Femur (tissue), 1 donor: ENCODE data around the gene MGMT.

Experiments
- DNase-seq: peaks from one replicate; pipeline ENCODE4 v3.0.0-alpha.2; 2017

Gene MGMT

DNA sequence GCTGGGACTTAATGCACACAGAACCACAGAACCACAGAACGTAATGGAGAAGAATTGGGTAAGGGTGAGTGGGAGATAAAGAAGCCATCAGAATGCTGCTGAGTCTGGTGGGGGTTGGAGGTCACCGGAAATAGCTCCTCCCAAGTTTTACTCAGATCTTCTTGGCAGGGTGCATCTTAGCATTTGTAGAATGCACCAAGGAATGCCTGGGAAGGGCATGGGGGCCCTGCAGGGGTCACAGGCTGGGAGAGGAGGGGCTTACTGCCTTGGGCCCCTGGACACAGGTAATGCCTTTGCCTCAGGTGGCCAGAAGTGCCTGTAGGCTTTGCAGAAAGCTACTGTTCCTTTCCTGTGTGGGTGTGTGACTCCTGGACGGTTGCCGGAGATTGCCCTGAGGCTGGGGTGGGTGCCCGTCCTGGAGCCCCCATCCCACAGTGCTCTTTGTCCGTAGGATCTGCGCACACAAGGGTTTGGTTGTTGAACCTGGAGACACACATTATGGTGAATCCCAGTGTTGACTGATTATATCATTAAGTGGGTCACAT lies 55.1 kb downstream of the MGMT start:
- no peak for DNase-seq

DNA sequence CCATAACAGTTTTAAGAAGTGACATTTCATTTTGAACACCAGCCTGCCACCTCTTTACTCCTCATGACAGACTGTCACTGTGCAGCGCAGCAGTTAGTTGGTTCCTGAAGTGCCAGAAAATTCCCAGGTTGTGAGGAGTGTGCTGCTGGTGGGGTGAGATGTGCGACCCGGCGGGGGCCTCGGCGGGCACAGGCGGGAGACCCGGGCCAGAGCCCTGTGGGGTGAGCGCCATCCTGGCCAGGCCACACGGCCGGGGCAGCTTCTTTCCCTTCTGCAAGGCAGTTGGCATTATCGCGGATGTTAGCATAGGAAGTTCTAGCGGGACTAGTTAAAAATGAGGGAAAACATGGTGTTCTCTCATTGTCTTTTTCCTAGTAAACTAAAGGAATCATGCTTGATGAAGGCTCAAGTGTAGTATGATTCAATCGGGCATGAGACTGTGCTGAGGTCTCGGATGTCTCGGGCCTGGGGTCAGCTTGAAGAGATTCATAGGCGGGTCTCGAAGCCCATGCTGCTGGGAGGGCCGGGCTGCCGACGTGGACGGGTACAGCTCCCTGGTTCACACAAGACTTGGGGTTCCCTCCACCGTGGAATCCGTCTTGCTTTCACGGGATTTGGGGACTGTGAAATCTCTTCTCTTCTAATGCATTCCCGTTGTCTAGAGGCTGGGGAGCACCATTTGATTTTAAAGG lies 56.1 kb downstream of the MGMT start:
- no peak for DNase-seq

DNA sequence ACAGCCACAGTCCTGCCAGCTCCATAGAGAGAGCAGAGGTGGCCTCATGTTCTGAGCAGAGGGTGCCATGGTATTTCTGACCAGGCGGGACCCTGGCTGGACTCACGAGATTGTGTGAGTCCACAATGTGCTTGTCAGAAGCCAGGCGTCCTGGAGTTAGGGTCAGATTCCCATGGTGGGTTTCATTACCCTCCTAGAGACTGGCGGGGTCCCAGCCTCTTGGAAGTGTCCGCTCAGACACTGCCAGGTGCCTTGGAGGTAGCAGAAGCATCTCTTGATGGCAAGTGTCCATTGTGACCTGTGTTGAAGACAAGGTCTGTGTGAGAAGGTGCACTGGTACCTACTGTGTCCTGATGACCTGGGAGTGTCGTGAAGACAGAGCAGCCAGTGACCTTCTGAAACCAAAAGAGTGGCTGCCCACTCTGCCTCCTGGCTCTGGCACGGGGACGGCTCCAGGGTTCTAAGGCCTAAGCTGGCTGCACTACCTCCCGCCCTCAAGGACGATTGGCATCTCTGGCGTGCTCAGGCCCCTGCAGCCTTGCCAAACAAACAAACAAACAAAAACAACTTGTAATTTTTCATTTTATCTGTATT lies 56.8 kb downstream of the MGMT start:
- DNase-seq: peak; percentile 18

DNA sequence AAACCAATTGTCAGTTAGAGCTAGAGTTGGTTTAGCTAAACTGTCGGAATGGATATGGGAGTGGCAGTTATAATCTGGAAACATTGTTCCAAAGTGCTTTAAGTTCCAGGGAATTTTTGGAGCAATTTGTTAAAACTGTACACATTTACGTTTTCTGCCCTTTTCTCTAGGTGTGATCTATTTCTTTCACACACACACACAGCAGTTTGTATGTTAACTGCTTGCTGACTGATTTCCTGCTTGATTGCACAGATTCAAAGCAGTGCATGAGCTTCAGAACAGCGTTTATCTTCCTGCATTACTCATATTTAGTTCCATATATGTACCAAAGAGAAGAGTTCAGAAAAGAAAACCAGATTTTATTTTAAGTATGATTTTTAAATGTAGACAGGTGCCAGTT lies 57.9 kb downstream of the MGMT start:
- DNase-seq: no peak

DNA sequence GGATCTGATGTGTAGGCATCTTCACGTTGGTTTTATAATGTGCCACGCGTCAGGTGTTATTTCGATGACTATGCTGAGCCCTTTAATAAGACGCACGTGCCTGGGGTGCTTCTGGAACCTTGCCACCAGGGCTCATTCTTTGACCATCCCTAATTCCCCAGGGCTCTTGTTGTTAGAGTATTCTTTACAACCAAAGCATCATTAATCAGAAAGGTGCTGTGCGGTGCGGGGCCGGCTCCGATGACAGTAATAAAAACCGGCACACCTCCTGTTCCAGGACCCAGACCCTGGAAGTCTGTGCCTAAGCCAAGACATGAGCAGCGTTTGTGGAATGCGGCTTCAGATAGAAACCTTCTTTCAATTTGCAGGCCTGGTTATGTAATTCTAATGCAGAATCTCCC lies 58.4 kb downstream of the MGMT start:
- DNase-seq: peak; percentile 64

DNA sequence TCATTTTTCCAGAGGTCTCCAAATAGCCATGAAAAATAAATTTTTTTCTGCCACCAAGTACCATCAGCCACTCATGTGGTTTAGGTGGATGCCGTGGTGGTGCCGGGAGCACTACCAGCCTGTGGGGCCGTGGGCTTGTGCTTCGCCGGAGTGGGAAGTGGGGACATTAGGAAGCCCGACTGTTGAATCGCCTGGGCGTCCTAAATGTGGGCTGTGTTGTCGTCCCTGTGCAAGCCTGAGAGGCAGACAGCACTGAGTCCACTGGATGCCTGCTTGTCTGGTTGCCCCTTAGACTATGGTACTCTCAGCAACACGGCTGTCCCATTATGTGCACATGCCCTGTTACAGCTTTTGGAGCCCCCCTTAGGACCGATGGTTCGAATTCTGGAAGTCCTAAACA lies 59.9 kb downstream of the MGMT start:
- DNase-seq: no peak

DNA sequence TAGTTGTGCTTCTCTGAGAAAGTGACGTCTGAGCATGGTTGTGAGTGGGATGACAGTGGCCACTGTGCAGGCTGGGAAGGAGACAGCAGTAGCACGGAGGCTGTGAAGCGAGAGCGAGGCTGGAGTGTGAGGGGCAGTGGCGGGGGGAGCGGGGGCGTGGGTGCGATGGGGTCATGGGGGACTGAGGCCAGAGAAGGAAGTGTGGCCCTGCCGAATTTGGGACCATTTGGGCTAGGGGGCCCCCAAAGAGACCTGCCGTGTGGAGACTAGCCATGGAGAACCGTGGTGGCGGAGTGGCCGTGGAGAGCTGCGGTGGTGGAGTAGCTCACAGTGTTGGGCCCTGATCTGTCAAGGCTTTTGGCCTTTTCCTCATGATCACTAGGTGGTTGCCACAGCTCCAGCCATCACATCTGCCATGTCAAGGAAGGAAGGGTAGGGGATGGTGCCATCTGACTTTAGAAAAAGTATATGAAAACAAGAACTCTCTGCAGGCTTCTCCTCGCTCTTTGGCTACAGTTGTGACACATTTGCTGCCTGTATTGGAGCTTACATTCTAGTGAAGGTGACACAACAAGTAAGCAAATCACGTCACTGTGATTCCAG lies 61.4 kb downstream of the MGMT start:
- no peak for DNase-seq

DNA sequence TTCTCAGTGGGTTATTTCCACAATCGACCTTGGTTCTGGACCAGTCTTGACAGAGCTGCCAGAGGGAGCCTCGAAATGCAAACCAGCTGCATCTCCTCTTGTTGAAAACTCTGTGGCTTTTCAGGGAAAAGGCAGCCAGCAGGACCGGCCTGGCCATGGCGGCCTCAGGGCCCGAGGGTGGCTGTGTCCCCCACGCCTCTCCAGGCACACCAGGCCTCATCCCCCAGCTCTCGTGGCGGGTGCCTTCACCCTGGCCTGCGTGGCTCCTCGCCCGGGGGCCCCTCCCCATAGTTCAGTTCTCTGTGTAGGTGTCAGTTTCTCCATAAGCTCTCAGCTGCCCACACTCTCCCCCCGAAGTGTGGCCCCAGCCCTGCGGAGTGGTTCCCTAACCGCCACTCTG lies 63.5 kb downstream of the MGMT start:
- no peak for DNase-seq

DNA sequence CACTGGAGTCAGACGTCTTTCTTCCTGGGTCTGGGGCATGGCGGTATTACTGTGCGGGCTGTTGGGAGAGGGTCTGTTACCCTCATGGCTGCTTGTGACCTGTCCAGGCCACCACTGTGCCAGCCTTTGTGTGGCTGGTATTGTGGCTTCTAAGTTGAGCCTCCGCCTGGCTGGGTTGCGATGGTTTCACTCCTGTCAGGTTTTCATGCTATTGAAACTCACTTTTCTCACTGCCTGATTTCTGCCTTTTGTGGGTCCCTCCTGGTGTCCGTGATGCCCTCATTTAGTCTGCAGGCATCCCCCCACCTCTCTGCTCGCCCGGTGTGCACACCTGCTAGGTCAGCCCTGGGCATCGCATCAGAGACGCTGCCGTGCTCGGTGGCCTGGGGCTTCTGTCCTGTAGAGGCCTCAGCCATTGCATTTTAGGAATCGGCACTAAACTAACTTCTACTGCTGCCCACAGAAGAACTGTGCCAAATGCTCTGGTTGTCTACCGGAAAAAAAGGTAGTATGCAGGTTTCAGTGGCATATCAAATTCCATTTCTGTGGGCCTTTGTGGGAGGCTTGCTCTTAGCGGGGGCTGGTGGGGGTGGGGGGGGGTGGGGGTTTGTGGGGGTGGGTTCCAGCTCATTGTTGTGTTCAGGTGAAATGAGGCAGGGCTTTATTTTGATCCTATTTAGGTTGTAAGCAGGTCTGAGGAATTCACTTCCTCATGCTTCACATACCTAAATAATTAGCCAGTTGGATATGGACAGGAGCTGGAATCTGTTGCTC lies 64.3 kb downstream of the MGMT start:
- DNase-seq: no peak

DNA sequence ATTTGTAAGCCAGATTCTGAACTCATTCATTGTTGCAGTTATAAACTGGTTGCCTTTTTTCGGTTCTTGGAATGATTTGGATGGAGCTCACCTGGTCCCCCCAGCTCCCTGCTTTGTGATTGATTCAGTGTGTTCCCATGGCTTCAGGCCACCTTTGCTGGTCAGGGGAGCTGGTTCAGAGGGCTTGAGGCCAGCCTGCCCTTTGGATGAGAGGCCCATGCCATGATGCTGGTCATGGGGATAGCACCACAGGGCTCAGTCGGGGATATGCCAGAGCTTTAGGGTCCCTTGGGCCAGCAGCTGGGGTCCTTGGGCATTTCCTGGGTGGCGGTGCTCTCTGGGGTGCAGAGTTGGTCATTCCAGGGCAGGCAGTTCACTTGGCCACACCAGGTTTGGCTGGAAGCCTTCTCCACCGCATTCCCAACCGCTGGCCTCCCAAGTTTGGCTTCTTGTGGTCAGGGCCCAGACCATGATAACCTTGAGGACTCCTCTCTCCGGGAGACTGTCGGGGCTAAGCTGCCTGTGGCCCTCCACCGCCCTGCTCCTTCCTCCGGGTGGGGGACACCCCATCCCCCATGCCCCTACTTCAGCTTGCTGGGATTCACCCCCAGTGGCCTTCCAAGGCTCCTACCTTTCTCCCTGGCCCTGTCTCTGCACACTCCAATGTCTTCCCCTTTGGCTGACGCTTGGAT lies 65.1 kb downstream of the MGMT start:
- peak; percentile 46 for DNase-seq

DNA sequence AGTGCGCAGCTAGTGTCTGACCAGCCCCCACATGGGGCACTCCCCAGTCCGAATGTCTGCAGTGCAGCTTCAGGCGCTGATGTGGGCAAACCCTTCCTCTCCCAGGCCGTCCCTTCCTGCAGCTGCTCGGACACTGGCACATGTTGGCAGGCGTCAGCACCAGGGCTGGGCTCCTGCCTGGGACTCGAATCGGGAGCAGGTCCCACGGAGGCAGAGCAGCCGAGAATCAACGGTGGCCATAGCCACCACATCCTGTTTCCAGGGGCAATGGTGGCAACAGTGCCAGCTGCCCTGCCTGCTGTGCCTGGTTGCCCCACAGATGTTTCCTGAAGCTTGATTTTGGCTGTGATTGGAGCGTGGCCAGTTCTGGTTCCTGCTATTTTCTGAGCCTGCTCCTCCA lies 65.8 kb downstream of the MGMT start:
- peak; percentile 59 for DNase-seq

DNA sequence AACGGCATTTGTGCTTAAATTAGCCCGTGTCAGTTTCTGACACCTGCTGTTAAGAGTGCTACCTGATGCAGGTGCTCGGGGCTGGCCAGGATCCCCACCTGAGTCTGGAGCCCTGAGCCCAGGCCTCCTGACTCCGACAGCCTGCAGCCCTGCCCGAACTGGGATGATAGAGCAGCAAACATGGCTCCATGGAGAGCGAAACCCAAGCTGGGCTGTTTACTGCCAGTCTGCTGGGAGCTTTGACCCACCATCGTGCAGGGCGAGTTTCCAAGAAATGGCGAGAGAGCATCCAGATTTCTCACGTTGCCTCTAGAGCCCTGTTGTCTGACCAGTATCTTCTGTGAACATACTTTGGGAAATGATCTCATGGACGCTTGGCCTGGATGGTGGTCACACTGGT lies 66.2 kb downstream of the MGMT start:
- no peak for DNase-seq

DNA sequence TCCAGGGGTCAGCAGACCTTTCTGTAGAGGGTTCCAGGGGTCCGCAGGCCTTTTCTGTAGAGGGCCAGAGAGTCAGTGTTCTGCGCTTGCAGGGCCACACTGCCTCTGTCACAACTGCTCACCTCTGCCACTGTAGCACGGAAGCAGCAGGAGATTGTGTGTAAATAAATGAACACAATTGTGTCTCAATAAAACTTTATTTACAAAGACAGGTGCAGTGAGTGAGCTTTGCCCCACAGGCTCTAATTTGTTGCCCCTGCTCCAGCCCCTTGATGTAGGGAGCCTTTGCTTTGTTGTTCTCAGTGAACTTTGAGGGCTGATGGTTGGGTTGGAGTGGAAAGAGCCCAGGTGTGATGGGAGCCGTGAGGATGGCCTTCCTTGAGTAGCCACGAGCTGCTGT lies 67.8 kb downstream of the MGMT start:
- no peak for DNase-seq

DNA sequence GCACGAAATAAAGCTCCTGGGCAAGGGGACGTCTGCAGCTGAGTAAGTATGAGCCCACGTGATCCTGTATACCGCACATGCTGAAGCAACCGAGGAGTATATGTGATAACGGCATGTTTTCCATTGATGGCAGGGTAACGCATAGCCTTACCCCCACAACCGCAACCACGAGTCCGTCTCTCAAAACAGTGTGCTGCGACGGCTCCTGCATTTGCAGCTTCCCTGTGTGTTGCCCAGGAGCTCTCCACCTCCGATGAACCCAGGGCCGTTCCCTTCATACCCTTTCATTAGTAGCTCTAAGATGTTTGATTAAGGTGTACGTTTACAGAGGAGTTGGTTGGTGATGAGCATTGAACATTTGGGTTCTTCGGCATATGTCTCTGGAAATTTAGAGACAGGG lies 69.3 kb downstream of the MGMT start:
- DNase-seq: no peak

DNA sequence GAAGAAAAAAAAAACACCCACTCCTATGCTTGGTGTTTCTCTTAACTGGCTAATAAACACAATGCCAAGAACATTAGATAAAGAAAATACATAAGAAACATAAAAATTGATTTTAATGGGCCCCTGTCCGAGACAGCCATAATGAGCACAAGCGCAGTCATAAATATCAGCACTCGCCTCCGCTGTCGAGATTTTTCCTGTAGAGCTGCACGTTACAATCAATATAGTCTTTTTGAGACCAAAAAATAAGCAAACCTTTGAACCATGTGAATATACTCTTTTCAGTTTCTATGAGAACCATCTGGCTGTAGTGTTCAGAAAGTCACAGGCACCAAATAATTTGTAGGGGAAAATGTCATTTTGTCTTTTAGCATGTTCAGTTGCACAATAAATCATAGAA lies 70.1 kb downstream of the MGMT start:
- DNase-seq: no peak

DNA sequence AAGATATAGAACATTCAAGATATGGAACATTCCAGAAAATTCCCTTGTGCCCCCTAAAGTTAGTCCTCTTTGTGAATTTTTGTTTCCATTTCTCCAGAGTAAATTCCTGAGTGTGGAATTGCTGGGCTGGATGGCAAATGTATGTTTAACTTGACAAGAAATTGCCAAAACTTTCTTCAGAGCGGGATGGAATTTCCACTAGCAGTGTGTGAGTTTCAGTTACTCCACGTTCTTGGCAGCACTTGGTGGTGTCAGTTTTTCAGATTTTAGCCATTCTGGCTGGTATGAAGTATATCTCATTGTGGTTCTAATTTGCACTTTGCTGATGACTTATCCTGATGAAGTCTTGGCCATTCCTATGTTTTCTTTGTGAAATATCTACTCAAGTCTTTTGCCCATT lies 71.2 kb downstream of the MGMT start:
- no peak for DNase-seq

DNA sequence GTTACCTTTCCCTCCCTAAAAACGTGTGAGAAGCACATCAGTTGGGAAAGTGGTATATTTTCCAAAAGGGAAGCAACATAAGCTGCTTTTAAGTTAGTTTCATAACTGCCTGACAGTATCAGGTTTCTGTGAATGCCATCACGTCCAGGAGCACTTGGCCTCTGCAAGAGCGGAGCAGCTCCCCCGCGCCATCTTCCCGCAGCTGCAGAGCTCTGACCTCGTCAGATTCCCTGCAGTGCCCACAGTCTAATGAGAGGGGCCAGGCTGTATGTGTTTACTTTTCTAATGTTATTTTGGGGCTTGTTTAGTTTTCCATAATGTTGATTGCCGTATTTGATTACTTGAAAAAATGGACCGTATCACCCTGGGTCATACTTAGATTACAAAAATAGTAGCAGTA lies 74.2 kb downstream of the MGMT start:
- DNase-seq: peak; percentile 70

DNA sequence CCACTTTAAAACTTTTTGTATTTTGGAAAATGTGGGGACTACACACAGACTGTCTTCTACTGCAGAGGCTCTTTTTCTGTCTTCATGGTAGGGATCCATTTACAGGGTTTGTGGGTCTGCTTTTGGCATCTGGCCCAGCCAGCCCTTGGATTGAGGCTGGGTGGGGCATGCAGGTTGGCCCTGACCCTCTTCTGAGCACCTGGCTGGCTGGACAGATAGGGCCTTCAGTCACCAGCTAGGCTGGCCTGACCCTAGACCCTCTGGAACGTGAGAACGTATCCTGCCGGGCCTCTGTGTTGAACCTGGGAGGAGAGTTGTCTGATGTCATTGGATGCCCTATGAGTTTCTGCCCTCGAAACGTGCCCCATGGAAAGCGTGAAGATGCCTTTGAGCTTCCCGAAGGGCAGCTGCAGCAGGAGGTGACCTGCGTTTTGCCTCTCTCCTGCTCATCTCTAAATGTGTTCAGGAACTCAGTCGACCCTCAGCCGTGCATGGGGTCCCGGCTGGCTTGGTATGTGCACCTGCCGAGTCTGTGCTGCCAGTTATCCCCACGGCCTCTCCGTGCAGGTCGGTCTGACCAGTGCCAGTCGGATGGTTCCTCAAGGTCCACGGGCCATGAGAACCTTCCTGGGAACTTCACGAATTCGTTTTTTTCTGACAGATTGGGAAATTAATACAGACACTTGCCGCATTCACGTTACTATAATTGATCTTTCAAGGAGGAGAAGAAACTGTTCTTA lies 74.9 kb downstream of the MGMT start:
- no peak for DNase-seq

DNA sequence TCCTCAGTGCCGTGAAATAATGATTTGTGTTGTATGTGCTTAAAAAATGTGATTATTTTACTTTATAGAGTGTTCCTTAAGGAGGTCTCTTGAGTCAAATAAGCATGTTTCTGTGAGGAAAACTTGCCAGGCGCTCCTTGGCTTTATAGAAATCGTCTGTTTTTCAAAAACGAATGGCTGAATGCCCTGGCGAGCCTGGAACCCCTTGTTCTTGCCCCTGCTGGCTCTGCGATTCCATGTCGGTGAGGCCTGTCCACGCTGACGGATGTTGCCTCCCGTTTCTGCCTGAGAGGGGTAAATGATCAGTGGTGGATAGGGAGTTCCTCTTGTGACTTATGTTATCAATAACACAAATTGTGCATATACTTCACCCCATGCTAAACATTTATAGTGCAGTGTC lies 75.5 kb downstream of the MGMT start:
- DNase-seq: no peak

DNA sequence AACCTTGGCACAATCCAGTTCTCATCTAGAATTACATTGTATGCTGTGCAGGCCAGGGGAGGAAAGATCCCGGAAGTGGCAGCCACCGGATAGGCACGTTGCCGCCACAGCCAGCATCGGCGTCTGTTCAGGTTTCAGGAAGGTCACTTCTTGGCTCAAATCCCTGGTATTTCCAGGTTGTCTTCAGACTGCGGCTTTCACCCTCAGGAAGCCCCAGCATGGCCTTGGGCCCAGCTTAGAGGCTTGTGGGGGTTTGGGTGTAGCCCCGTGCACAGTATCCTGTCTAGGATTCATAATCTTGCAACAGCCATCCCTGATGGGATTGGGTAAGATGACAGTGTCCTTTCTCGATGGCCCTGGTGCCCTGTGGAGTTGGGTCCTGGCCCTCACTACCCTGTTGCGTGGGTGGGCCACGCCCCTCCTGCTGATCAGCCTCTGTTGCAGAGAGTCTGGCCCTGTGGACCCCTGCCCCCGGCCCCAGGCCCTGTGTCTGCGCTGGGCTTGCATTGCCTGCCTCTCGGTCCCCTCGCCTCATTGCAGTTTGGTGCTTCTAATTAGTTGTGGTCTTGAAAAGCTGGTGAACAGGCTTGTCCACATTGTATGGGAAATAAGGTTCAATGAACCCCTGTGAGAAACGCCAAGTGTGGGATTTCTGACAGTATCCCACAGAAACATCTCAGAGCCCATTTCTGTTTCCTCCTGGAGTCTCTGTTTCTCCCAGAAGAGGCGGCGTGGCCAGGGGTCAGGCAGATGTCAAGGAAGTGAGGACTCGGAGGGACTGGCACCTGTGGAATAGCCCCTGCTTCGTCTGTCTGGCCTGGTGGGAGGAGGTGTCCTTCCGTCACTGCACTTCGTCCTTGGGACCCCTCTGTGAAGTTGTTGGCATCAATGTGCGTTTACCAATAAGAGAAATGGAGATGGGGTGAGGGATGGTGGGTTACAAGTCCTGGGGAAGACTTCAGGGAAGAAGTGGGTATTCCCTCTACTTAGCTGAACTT lies 77.5 kb downstream of the MGMT start:
- peak; percentile 32 for DNase-seq

DNA sequence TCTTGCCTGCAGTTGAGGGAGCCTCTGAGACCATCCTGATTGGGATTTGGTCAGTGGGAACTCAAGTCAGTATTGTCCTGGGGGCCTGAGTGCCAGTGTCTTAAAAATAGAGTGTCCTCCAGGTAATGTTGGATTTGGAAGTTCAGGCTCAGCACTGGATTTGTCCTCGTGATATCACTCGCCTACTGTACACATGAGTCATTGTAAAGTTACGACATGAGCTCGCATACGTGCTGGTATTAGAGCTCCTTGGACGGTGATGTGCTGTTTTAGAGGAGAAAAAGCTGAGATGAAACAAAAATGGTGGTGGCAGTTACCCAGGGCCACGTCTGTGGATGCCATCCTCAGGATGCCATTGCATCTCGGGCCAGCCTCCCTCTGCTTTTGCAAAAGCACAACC lies 78.2 kb downstream of the MGMT start:
- no peak for DNase-seq
